Chondrocyte (in vitro differentiated cells): Measurements from ENCODE around the gene TNFAIP8L2. TPM values are rescaled to one million over a fixed set of nuclear protein-coding genes. Genes with fewer than 3 reads are reported as not detected.

Experiments
- DNase-seq: peaks from one replicate; pipeline ENCODE4 v3.0.0; 2021; ENCODE audit warnings: mixed read lengths, low spot score
- H3K27ac Mint-ChIP-seq: one replicate; pipeline ENCODE4 v1.8.0; 2021; ENCODE audit warnings: mild to moderate bottlenecking, moderate library complexity, mixed read lengths; ENCODE audit not compliant: unreplicated experiment
- H3K27me3 Mint-ChIP-seq: 2 replicates; pipeline ENCODE4 v1.8.0; 2021; ENCODE audit warnings: low read depth, mixed read lengths
- H3K36me3 Mint-ChIP-seq: 2 replicates; pipeline ENCODE4 v1.8.0; 2021; ENCODE audit warnings: low read depth, mixed read lengths
- H3K4me1 Mint-ChIP-seq: 2 replicates; pipeline ENCODE4 v1.8.0; 2021; ENCODE audit warnings: low read depth, mild to moderate bottlenecking, mixed read lengths
- H3K4me3 Mint-ChIP-seq: one replicate; pipeline ENCODE4 v1.8.0; 2021; ENCODE audit warnings: mild to moderate bottlenecking, moderate library complexity, mixed read lengths; ENCODE audit not compliant: unreplicated experiment
- H3K9me3 Mint-ChIP-seq: 2 replicates; pipeline ENCODE4 v1.8.0; 2021; ENCODE audit warnings: low read depth, mixed read lengths
- CTCF ChIP-seq: fragments of 200-600 bp; sonication (generic); IDR thresholded peaks from 2 replicates; pipeline ENCODE4 v1.5.0; 2021; ENCODE audit warnings: antibody characterized with exemption, mild to moderate bottlenecking, moderate library complexity
- total RNA-seq: library from RNA; stranded (reverse); gene quantifications from 3 replicates; pipeline ENCODE4 v1.2.1, GENCODE V29; 2021

TNFAIP8L2 gene
- total RNA-seq, 1 donor from 2014 or later: not detected

GRCh38 chr1:151143057-151143435, 13.4 kb upstream of the TNFAIP8L2 start:
- H3K9me3 Mint-ChIP-seq: no peaks in the 10 kb centered on the region
- DNase-seq: peak; percentile 61

GRCh38 chr1:151143986-151144385, 12.5 kb upstream of the TNFAIP8L2 start:
- Mint-ChIP-seq H3K27me3 (no peaks in the 10 kb centered on the region), H3K9me3 (no peaks in the 10 kb centered on the region), H3K36me3 (no peaks in the 10 kb centered on the region), H3K4me1 (peaks cover 36% of the 10 kb centered on the region), H3K27ac (no peak overlapping the region), H3K4me3 (no peak overlapping the region)
- peak; percentile 37 for DNase-seq
- TF ChIP-seq CTCF: no peak

More at GRCh38 chr1:151143057-151143435, 13.4 kb upstream of the TNFAIP8L2 start:
- TF ChIP-seq CTCF: no peak
- Mint-ChIP-seq H3K27me3 (no peaks in the 10 kb centered on the region), H3K4me3 (no peak overlapping the region), H3K36me3 (no peaks in the 10 kb centered on the region), H3K4me1 (peaks cover 36% of the 10 kb centered on the region), H3K27ac (no peak overlapping the region)

- peak; percentile 50 for DNase-seq
- Mint-ChIP-seq H3K36me3 (no peaks in the 10 kb centered on the region), H3K27ac (peak overlapping the region; percentile 1), H3K4me1 (peaks cover 36% of the 10 kb centered on the region), H3K27me3 (no peaks in the 10 kb centered on the region), H3K9me3 (no peaks in the 10 kb centered on the region), H3K4me3 (no peak overlapping the region)
- TF ChIP-seq CTCF: no peak
Measured at GRCh38 chr1:151144474-151145303, 11.8 kb upstream of the TNFAIP8L2 start.

GRCh38 chr1:151145304-151146071, 11.0 kb upstream of the TNFAIP8L2 start:
- peaks cover 2% of the 10 kb centered on the region for H3K36me3 Mint-ChIP-seq
- no peaks in the 10 kb centered on the region for H3K27me3 Mint-ChIP-seq
- H3K9me3 Mint-ChIP-seq: no peaks in the 10 kb centered on the region
- TF ChIP-seq CTCF: no peak
- peaks cover 36% of the 10 kb centered on the region for H3K4me1 Mint-ChIP-seq
- DNase-seq: no peak
- no peak overlapping the region for H3K27ac Mint-ChIP-seq
- peak overlapping the region; percentile 88 for H3K4me3 Mint-ChIP-seq

GRCh38 chr1:151146072-151146411, 10.4 kb upstream of the TNFAIP8L2 start:
- Mint-ChIP-seq H3K9me3 (no peaks in the 10 kb centered on the region), H3K4me1 (peaks cover 36% of the 10 kb centered on the region), H3K27ac (no peak overlapping the region), H3K36me3 (peaks cover 2% of the 10 kb centered on the region), H3K4me3 (peak overlapping the region; percentile 88), H3K27me3 (no peaks in the 10 kb centered on the region)
- DNase-seq: no peak
- no peak for TF ChIP-seq CTCF
